Astrocyte of the spinal cord (primary cell): Measurements from ENCODE around the gene FLAD1.

Experiments used
- DNase-seq: peaks from one replicate; pipeline ENCODE4 v3.0.0; 2011; ENCODE audit warnings: low read depth, low spot score
- H3K4me3 ChIP-seq: 2 replicates; pipeline ENCODE4 v1.5.1; 2011; ENCODE audit warnings: low read depth, mild to moderate bottlenecking, low read length, moderate library complexity
- in situ Hi-C: cut with HindIII; loops from 2 replicates; pipeline ENCODE4 v1.10.0; 2017; ENCODE audit warnings: low sequenced_read_pairs
- TF ChIP-seq, protein P1 (sequence below): IDR thresholded peaks from 2 replicates; pipeline ENCODE4 v1.5.1; 2012; ENCODE audit warnings: low read depth, mild to moderate bottlenecking, low read length, inconsistent platforms

Gene FLAD1

GRCh38 chr1:154958681-154959425 is 24.3 kb upstream of the FLAD1 start:
- DNase-seq = no peak
- TF ChIP-seq, protein P1, sequence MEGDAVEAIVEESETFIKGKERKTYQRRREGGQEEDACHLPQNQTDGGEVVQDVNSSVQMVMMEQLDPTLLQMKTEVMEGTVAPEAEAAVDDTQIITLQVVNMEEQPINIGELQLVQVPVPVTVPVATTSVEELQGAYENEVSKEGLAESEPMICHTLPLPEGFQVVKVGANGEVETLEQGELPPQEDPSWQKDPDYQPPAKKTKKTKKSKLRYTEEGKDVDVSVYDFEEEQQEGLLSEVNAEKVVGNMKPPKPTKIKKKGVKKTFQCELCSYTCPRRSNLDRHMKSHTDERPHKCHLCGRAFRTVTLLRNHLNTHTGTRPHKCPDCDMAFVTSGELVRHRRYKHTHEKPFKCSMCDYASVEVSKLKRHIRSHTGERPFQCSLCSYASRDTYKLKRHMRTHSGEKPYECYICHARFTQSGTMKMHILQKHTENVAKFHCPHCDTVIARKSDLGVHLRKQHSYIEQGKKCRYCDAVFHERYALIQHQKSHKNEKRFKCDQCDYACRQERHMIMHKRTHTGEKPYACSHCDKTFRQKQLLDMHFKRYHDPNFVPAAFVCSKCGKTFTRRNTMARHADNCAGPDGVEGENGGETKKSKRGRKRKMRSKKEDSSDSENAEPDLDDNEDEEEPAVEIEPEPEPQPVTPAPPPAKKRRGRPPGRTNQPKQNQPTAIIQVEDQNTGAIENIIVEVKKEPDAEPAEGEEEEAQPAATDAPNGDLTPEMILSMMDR = no peak
- in situ Hi-C loops = no loop called here
- H3K4me3 ChIP-seq = no peak overlapping the region

DNA sequence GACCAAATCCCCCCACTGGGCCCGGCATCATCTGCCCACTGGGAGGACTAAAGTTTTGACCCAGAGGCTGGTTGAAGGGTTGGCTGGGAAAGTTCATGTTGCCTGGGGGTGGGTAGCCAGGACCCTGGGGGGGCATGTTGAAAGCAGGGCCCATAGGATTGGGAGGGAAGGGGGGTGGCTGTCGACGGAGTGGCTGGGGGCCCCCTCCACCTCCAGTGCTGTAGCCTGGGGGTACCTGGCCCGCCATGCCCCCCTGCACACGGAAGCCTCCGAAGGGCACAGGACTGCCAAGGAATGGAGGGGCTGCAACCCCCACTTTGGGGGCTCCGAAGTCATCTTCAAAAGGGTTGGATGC is 23.7 kb upstream of the FLAD1 start:
- TF ChIP-seq, protein P1 = no peak
- H3K4me3 ChIP-seq = no peak overlapping the region
- DNase-seq = no peak
- in situ Hi-C loops = no loop called here

DNA sequence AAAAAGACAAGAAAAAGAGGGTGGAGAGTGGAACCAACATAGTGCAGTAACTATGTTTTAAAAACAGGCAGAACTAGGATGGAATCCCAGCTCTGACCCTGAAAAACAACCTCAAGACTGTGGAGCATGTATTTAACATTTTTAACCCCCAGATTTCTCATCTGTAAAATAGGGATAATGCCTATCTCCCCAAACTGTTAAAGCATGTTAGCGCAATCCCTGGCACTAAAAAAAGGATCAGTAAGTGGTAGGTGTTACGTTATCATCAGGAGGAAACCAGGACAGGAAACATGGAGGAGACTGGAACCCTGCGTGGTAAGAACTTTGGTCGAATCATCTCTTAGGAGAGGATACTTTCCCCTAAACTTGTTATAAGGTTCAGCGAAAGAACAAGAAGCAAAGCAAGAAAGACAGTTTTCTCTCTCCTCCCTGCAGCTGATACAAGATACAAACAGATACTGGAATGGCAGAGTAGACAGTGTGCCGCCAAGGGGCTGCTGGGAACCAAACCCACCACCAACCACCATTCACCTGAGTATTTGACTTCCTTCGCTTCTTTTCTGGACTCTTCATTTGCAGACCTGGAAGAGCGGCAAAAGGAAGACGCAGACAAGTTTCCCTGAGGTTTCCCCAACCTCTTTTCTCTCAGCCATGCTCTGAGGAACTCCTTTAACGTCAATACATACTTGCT is 22.6 kb upstream of the FLAD1 start:
- DNase-seq = no peak
- TF ChIP-seq, protein P1 = no peak
- peak overlapping the region; percentile 59 for H3K4me3 ChIP-seq
- in situ Hi-C loops = no loop called here

GRCh38 chr1:154961207-154962155 is 21.7 kb upstream of the FLAD1 start, which contains the start of gene PYGO2:
TSS of gene PYGO2 (minus strand) at chr1:154961782. CDS start at chr1:154961576, 206 bp downstream.
- DNase-seq = peak; percentile 83
- TF ChIP-seq, protein P1 = peak; percentile 34
- in situ Hi-C loops = no loop called here
- H3K4me3 ChIP-seq = peak within 1 kb of the TSS; percentile 59

DNA sequence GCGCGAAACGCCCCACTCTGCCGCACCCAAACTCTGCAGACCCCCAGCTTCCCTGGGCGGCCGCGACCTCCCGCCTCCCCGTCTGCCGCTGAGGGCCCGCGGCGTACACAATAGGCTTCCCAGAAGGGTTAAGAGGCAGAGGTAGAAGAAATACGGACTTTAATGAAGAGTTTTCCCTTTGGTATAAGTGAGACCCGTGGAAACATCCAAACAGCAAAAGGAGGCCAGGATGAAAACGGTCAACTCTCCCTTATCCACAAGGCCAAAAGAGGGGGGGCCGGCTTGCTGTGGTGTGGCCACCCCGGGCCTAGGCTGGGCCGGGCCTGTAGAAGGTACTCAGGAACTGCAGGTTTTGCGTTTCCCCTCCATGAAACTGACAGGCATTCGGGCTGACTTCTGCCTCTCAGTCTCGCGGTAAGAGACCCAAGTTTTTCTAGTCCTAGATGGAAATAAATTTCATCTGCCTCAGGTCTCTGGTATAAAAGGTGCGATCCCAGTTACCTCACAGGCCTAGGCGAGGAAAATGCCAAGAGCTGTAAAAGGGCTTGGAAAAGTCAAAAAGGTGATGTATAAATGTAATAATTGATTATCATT is 20.9 kb upstream of the FLAD1 start:
- in situ Hi-C loops = no loop called here
- peak; percentile 46 for DNase-seq
- TF ChIP-seq, protein P1 = no peak
- H3K4me3 ChIP-seq = peak overlapping the region; percentile 59
